Gastroesophageal sphincter (tissue), 4 donors: Measurements from ENCODE around the gene VAPB. TPM values are rescaled to one million over a fixed set of nuclear protein-coding genes. Genes with fewer than 3 reads are reported as not detected.

Source experiments
- ATAC-seq: fragments of 150-250 bp; one replicate; pipeline ENCODE4 v1.9.1; 2016; ENCODE audit warnings: mild to moderate bottlenecking, moderate library complexity
- H3K27ac ChIP-seq, 4 donors: fragments of 200-600 bp; sonication (generic) in 3 of 4; 1 replicate in 3 of 4; 2 replicates in 1 of 4; pipeline ENCODE4 v1.5.1; 2016 to 2019
- H3K27me3 ChIP-seq: fragments of 200-600 bp; sonication (generic); one replicate; pipeline ENCODE4 v1.5.1; 2019
- H3K36me3 ChIP-seq, 2 donors: fragments of 200-600 bp; sonication (generic); one replicate each; pipeline ENCODE4 v1.5.1; 2019; ENCODE audit warnings: control low read depth in 1 of 2
- H3K4me1 ChIP-seq, 3 donors: fragments of 200-600 bp; sonication (generic); 1 replicate in 2 of 3; 2 replicates in 1 of 3; pipeline ENCODE4 v1.5.1; 2016 to 2019; ENCODE audit warnings: control low read depth in 2 of 3
- H3K4me3 ChIP-seq, 2 donors: fragments of 200-600 bp; sonication (generic); one replicate each; pipeline ENCODE4 v1.5.1; 2019; ENCODE audit warnings: mild to moderate bottlenecking in 1 of 2, moderate library complexity in 1 of 2
- H3K9me3 ChIP-seq, 3 donors: fragments of 200-600 bp; sonication (generic); one replicate each; pipeline ENCODE4 v1.5.1; 2017 to 2019; ENCODE audit warnings: control low read depth in 2 of 3
- CTCF ChIP-seq, 4 experiments: fragments of 200-600 bp in 2 of 4; fragments of 450-650 bp in 2 of 4; sonication (generic) in 1 of 4; IDR thresholded peaks; one replicate each; pipeline ENCODE4 v1.5.1; 2017 to 2019; ENCODE audit warnings: antibody characterized with exemption in 4 of 4, mild to moderate bottlenecking in 2 of 4, moderate library complexity in 2 of 4
- EP300 ChIP-seq: sonication (generic); formaldehyde crosslinking; IDR thresholded peaks from one replicate; pipeline ENCODE4 v1.6.1; 2017; ENCODE audit warnings: antibody characterized with exemption, mild to moderate bottlenecking
- POLR2A ChIP-seq, 2 donors: fragments of 450-650 bp; IDR thresholded peaks; one replicate each; pipeline ENCODE4 v1.6.1; 2017; ENCODE audit warnings: antibody characterized with exemption in 2 of 2, mild to moderate bottlenecking in 2 of 2, moderate library complexity in 1 of 2
- POLR2AphosphoS5 ChIP-seq: sonication (generic); formaldehyde crosslinking; IDR thresholded peaks from one replicate; pipeline ENCODE4 v1.6.1; 2017; ENCODE audit warnings: antibody characterized with exemption
- WGBS, 2 donors: methylation state at CpG; one replicate each; pipeline ENCODE4 v1.1.5; 2018; ENCODE audit warnings: low coverage in 1 of 2; 5-methylcytosine and 5-hydroxymethylcytosine counted together
- total RNA-seq, 4 donors: library from RNA; depleted of rRNA; stranded (reverse); fragments of >200 nt; gene quantifications; one replicate each; pipeline ENCODE4 v1.1.0, GENCODE V29; 2016

VAPB gene
- total RNA-seq, 4 donors from 2014 or later = 30.4 to 43.1 (median 35.9) TPM

GRCh38 chr20:58492074-58492718 is 103.2 kb downstream of the VAPB start:
- WGBS, 2 donors = 86 to 87% methylated on average over 7 of the region's 7 CpGs
- no peak for ATAC-seq

GRCh38 chr20:58492795-58493524 is 103.9 kb downstream of the VAPB start:
- 65 to 86% methylated on average over 2 to 3 of the region's 4 CpGs for WGBS, 2 donors

More at GRCh38 chr20:58492074-58492718, 103.2 kb downstream of the VAPB start:
- no peak for TF ChIP-seq CTCF (IDR thresholded peaks at IDR 0.05)
- no peak for TF ChIP-seq POLR2A (IDR thresholded peaks at IDR 0.05)
- TF ChIP-seq EP300 = no peak
- TF ChIP-seq POLR2AphosphoS5 = no peak
- no peaks in the 10 kb centered on the region for H3K27me3 ChIP-seq
- H3K9me3 ChIP-seq = no peaks in the 10 kb centered on the region
- no peaks in the 10 kb centered on the region for H3K36me3 ChIP-seq
- no peaks in the 10 kb centered on the region for H3K4me1 ChIP-seq
- H3K27ac ChIP-seq = no peak overlapping the region
- H3K4me3 ChIP-seq = no peak overlapping the region

GRCh38 chr20:58494923-58495622 is 106.0 kb downstream of the VAPB start:
- no peaks in the 10 kb centered on the region for H3K36me3 ChIP-seq
- no peak for ATAC-seq

More at GRCh38 chr20:58492795-58493524, 103.9 kb downstream of the VAPB start:
- Histone ChIP-seq H3K4me1 (no peaks in the 10 kb centered on the region), H3K27ac (no peak overlapping the region), H3K9me3 (no peaks in the 10 kb centered on the region), H3K36me3 (no peaks in the 10 kb centered on the region), H3K27me3 (no peaks in the 10 kb centered on the region), H3K4me3 (no peak overlapping the region)
- ATAC-seq = no peak
- TF ChIP-seq POLR2A (IDR thresholded peaks at IDR 0.05) (no peak), POLR2AphosphoS5 (no peak), EP300 (no peak), CTCF (IDR thresholded peaks at IDR 0.05) (no peak)

GRCh38 chr20:58495623-58496428 is 106.8 kb downstream of the VAPB start:
- WGBS, 2 donors = no CpG with 5 or more reads among the region's 15 CpGs
- Histone ChIP-seq H3K36me3 (no peaks in the 10 kb centered on the region), H3K27ac (no peak overlapping the region), H3K4me1 (no peaks in the 10 kb centered on the region), H3K27me3 (no peaks in the 10 kb centered on the region), H3K4me3 (no peak overlapping the region), H3K9me3 (no peaks in the 10 kb centered on the region)
- ATAC-seq = no peak
- TF ChIP-seq POLR2AphosphoS5 (no peak), POLR2A (IDR thresholded peaks at IDR 0.05) (no peak), CTCF (IDR thresholded peaks at IDR 0.05) (no peak), EP300 (no peak)

More at GRCh38 chr20:58494923-58495622, 106.0 kb downstream of the VAPB start:
- Histone ChIP-seq H3K27ac (no peak overlapping the region), H3K4me3 (no peak overlapping the region), H3K4me1 (no peaks in the 10 kb centered on the region), H3K9me3 (no peaks in the 10 kb centered on the region), H3K27me3 (no peaks in the 10 kb centered on the region)
- no peak for TF ChIP-seq EP300
- TF ChIP-seq POLR2A (IDR thresholded peaks at IDR 0.05) = no peak
- TF ChIP-seq POLR2AphosphoS5 = no peak
- TF ChIP-seq CTCF (IDR thresholded peaks at IDR 0.05) = no peak
- WGBS, 2 donors = 96 to 100% methylated on average over 3 to 4 of the region's 13 CpGs
